ENCODE data around the gene EHBP1. TPM values are rescaled to one million over a fixed set of nuclear protein-coding genes. Genes with fewer than 3 reads are reported as not detected.

The EHBP1 gene
- total RNA-seq, 3 donors from 2014 or later (not counting 1 experiment from before 2014, with no cell fraction given), result 22.4 to 33.4 (median 28.3) TPM

- ATAC-seq (no peak), DNase-seq (no peak)
- Mint-ChIP-seq H3K36me3 (no peaks in the 10 kb centered on the region), H3K27me3 (ENCODE audit: low read depth in 2 of 2) (no peaks in the 10 kb centered on the region), H3K4me3 (no peak overlapping the region), H3K4me1 (no peaks in the 10 kb centered on the region), H3K27ac (no peak overlapping the region), H3K9me3 (no peaks in the 10 kb centered on the region)
- Histone ChIP-seq H3K4me3 (ENCODE audit: low read length) (no peak overlapping the region), H3K27ac (ENCODE audit: low read length) (no peak overlapping the region), H3K9me3 (ENCODE audit: control insufficient read depth, insufficient read depth, low read length) (no peaks in the 10 kb centered on the region), H3K27me3 (ENCODE audit: control insufficient read depth, insufficient read depth, low read length) (no peaks in the 10 kb centered on the region), H3K36me3 (ENCODE audit: control insufficient read depth, insufficient read depth, low read length) (no peaks in the 10 kb centered on the region), H3K4me1 (ENCODE audit: control insufficient read depth, insufficient read depth, low read length) (no peaks in the 10 kb centered on the region)
- TF ChIP-seq CTCF (IDR thresholded peaks at IDR 0.05), result no peak
- intact Hi-C loops (cut with micrococcal nuclease), result no loop called here
- 96% methylated on average over 2 of the region's 2 CpGs for WGBS (ENCODE audit: insufficient coverage)
Observed at GRCh38 chr2:62974999-62975398, 269.5 kb downstream of the EHBP1 start.

- H3K27ac ChIP-seq (ENCODE audit: low read length), result no peak overlapping the region
- WGBS (ENCODE audit: insufficient coverage), result 100% methylated on average over 3 of the region's 3 CpGs
- no peaks in the 10 kb centered on the region for H3K4me1 ChIP-seq (ENCODE audit: control insufficient read depth, insufficient read depth, low read length)
- intact Hi-C loops (cut with micrococcal nuclease), result no loop called here
- Mint-ChIP-seq H3K4me3 (no peak overlapping the region), H3K27me3 (ENCODE audit: low read depth in 2 of 2) (no peaks in the 10 kb centered on the region), H3K36me3 (peaks cover 10% of the 10 kb centered on the region), H3K4me1 (no peaks in the 10 kb centered on the region), H3K27ac (no peak overlapping the region), H3K9me3 (no peaks in the 10 kb centered on the region)
- DNase-seq (no peak), ATAC-seq (no peak)
- no peaks in the 10 kb centered on the region for H3K27me3 ChIP-seq (ENCODE audit: control insufficient read depth, insufficient read depth, low read length)
- H3K9me3 ChIP-seq (ENCODE audit: control insufficient read depth, insufficient read depth, low read length), result no peaks in the 10 kb centered on the region
- no peak overlapping the region for H3K4me3 ChIP-seq (ENCODE audit: low read length)
- no peaks in the 10 kb centered on the region for H3K36me3 ChIP-seq (ENCODE audit: control insufficient read depth, insufficient read depth, low read length)
- TF ChIP-seq CTCF (IDR thresholded peaks at IDR 0.05), result no peak
Observed at GRCh38 chr2:62991605-62992004, 286.1 kb downstream of the EHBP1 start.

GRCh38 chr2:62992561-62992960 lies 287.0 kb downstream of the EHBP1 start:
- 100% methylated on average over 1 of the region's 2 CpGs for WGBS (ENCODE audit: insufficient coverage)
- Histone ChIP-seq H3K27me3 (ENCODE audit: control insufficient read depth, insufficient read depth, low read length) (no peaks in the 10 kb centered on the region), H3K27ac (ENCODE audit: low read length) (no peak overlapping the region), H3K36me3 (ENCODE audit: control insufficient read depth, insufficient read depth, low read length) (peaks cover 2% of the 10 kb centered on the region), H3K4me3 (ENCODE audit: low read length) (no peak overlapping the region), H3K4me1 (ENCODE audit: control insufficient read depth, insufficient read depth, low read length) (no peaks in the 10 kb centered on the region), H3K9me3 (ENCODE audit: control insufficient read depth, insufficient read depth, low read length) (no peaks in the 10 kb centered on the region)
- H3K36me3 Mint-ChIP-seq, result peaks cover 14% of the 10 kb centered on the region
- intact Hi-C loops (cut with micrococcal nuclease), result no loop called here
- no peaks in the 10 kb centered on the region for H3K9me3 Mint-ChIP-seq
- TF ChIP-seq CTCF (IDR thresholded peaks at IDR 0.05), result no peak
- no peaks in the 10 kb centered on the region for H3K4me1 Mint-ChIP-seq
- ATAC-seq, result no peak
- H3K4me3 Mint-ChIP-seq, result no peak overlapping the region
- no peak overlapping the region for H3K27ac Mint-ChIP-seq
- no peak for DNase-seq
- H3K27me3 Mint-ChIP-seq (ENCODE audit: low read depth in 2 of 2), result no peaks in the 10 kb centered on the region

- no peak for ATAC-seq
- no peak for DNase-seq
- Mint-ChIP-seq H3K4me3 (no peak overlapping the region), H3K9me3 (no peaks in the 10 kb centered on the region), H3K27ac (no peak overlapping the region), H3K36me3 (peaks cover 14% of the 10 kb centered on the region), H3K4me1 (no peaks in the 10 kb centered on the region), H3K27me3 (ENCODE audit: low read depth in 2 of 2) (no peaks in the 10 kb centered on the region)
- Histone ChIP-seq H3K4me1 (ENCODE audit: control insufficient read depth, insufficient read depth, low read length) (no peaks in the 10 kb centered on the region), H3K36me3 (ENCODE audit: control insufficient read depth, insufficient read depth, low read length) (peaks cover 2% of the 10 kb centered on the region), H3K27me3 (ENCODE audit: control insufficient read depth, insufficient read depth, low read length) (no peaks in the 10 kb centered on the region), H3K9me3 (ENCODE audit: control insufficient read depth, insufficient read depth, low read length) (no peaks in the 10 kb centered on the region), H3K4me3 (ENCODE audit: low read length) (no peak overlapping the region), H3K27ac (ENCODE audit: low read length) (no peak overlapping the region)
- intact Hi-C loops (cut with micrococcal nuclease), result no loop called here
- no peak for TF ChIP-seq CTCF (IDR thresholded peaks at IDR 0.05)
- WGBS (ENCODE audit: insufficient coverage), result 100% methylated on average over 2 of the region's 4 CpGs
Observed at GRCh38 chr2:62994206-62994605, 288.7 kb downstream of the EHBP1 start.
